Neural cell (in vitro differentiated cells): ENCODE measurements around the gene PGAM2. TPM values are rescaled to one million over a fixed set of nuclear protein-coding genes. Genes with fewer than 3 reads are reported as not detected.

Experiments used
- H2AFZ ChIP-seq: fragments of 200-600, 300-800 bp; sonication (generic), shearing (Covaris generic); 2 replicates; pipeline ENCODE4 v1.6.0; 2014; ENCODE audit warnings: low read depth, mild to moderate bottlenecking, antibody characterized with exemption, low read length, moderate library complexity
- H3F3A ChIP-seq: fragments of 200-600 bp; shearing (Covaris generic); 2 replicates; pipeline ENCODE4 v1.6.1; 2016; ENCODE audit warnings: mild to moderate bottlenecking, moderate library complexity, mixed read lengths, antibody characterized with exemption, low read length; ENCODE audit not compliant: insufficient read depth, poor library complexity, severe bottlenecking
- H3K27ac ChIP-seq: fragments of 200-600, 300-800 bp; sonication (generic), shearing (Covaris generic); 2 replicates; pipeline ENCODE4 v1.5.1; 2014; ENCODE audit warnings: mild to moderate bottlenecking, low read length, moderate library complexity
- H3K27me3 ChIP-seq: fragments of 300-800, 200-600 bp; sonication (generic), shearing (Covaris generic); 2 replicates; pipeline ENCODE4 v1.6.0; 2014; ENCODE audit warnings: mild to moderate bottlenecking, low read depth, low read length, moderate library complexity; ENCODE audit not compliant: insufficient read depth
- H3K36me3 ChIP-seq: fragments of 300-800, 200-600 bp; sonication (generic), shearing (Covaris generic); 2 replicates; pipeline ENCODE4 v1.5.1; 2014; ENCODE audit warnings: mild to moderate bottlenecking, antibody characterized with exemption, low read length, moderate library complexity; ENCODE audit not compliant: insufficient read depth
- H3K4me2 ChIP-seq: fragments of 300-800, 200-600 bp; sonication (generic), shearing (Covaris generic); 2 replicates; pipeline ENCODE4 v1.6.0; 2014; ENCODE audit warnings: mild to moderate bottlenecking, low read length
- H3K4me3 ChIP-seq: fragments of 300-800, 200-600 bp; sonication (generic), shearing (Covaris generic); 2 replicates; pipeline ENCODE4 v1.5.1; 2014; ENCODE audit warnings: mild to moderate bottlenecking, low read length, moderate library complexity
- H3K79me2 ChIP-seq: fragments of 200-600 bp; shearing (Covaris generic); replicated peaks from 2 replicates; pipeline ENCODE4 v1.6.0; 2014; ENCODE audit warnings: mild to moderate bottlenecking, low read length, moderate library complexity; ENCODE audit not compliant: insufficient read depth
- H3K9ac ChIP-seq: fragments of 300-800, 200-600 bp; sonication (generic), shearing (Covaris generic); 2 replicates; pipeline ENCODE4 v1.6.1; 2016; ENCODE audit warnings: mild to moderate bottlenecking, low read length, mixed read lengths
- H3K9me2 ChIP-seq: fragments of 200-600 bp; shearing (Covaris generic); 2 replicates; pipeline ENCODE4 v1.6.1; 2016; ENCODE audit warnings: mild to moderate bottlenecking, low read length, mixed read lengths; ENCODE audit not compliant: insufficient read depth
- H3K9me3 ChIP-seq: fragments of 200-600, 300-800 bp; sonication (generic), shearing (Covaris generic); 2 replicates; pipeline ENCODE4 v1.6.1; 2016; ENCODE audit warnings: mild to moderate bottlenecking, mixed run types, low read length, moderate library complexity, mixed read lengths
- H4K20me1 ChIP-seq: fragments of 200-600 bp; shearing (Covaris generic); 2 replicates; pipeline ENCODE4 v1.6.1; 2016; ENCODE audit warnings: mild to moderate bottlenecking, mixed run types; ENCODE audit not compliant: insufficient read depth
- EP300 ChIP-seq: fragments of 450-650 bp; conservative IDR thresholded peaks from 2 replicates; pipeline ENCODE4 v1.6.1; 2014; ENCODE audit warnings: antibody characterized with exemption, mild to moderate bottlenecking, moderate library complexity; ENCODE audit not compliant: poor library complexity, severe bottlenecking
- EZH2 ChIP-seq: fragments of 200-600, 300-800 bp; shearing (Covaris generic), sonication (generic); IDR thresholded peaks from 2 replicates; pipeline ENCODE4 v1.6.1; 2014; ENCODE audit warnings: antibody characterized with exemption, low read length, borderline replicate concordance, mild to moderate bottlenecking; ENCODE audit not compliant: insufficient read depth, poor library complexity, severe bottlenecking
- MXI1 ChIP-seq: fragments of 450-650 bp; conservative IDR thresholded peaks from 2 replicates; pipeline ENCODE4 v1.6.1; 2014; ENCODE audit warnings: antibody characterized with exemption, mild to moderate bottlenecking; ENCODE audit not compliant: poor library complexity, severe bottlenecking
- POLR2AphosphoS5 ChIP-seq: IDR thresholded peaks from 2 replicates; pipeline ENCODE4 v1.6.1; 2012
- RAD21 ChIP-seq: fragments of 450-650 bp; conservative IDR thresholded peaks from 2 replicates; pipeline ENCODE4 v1.6.1; 2014; ENCODE audit warnings: antibody characterized with exemption, mild to moderate bottlenecking, moderate library complexity
- SMC3 ChIP-seq: fragments of 450-650 bp; conservative IDR thresholded peaks from 2 replicates; pipeline ENCODE4 v1.6.1; 2014; ENCODE audit warnings: antibody characterized with exemption, mild to moderate bottlenecking, moderate library complexity; ENCODE audit not compliant: poor library complexity
- TAF1 ChIP-seq: IDR thresholded peaks from 2 replicates; pipeline ENCODE4 v1.6.1; 2012; ENCODE audit warnings: low read depth
- polyA plus RNA-seq: library from polyadenylated mRNA; depleted of rRNA; stranded (reverse); fragments of >200 nt; gene quantifications from 2 replicates; pipeline ENCODE4 v1.2.3, GENCODE V29; 2014
- TF ChIP-seq, protein P1 (sequence below): fragments of 450-650 bp; IDR thresholded peaks from 2 replicates; pipeline ENCODE4 v1.5.1; 2014; ENCODE audit warnings: antibody characterized with exemption, mild to moderate bottlenecking, moderate library complexity; ENCODE audit not compliant: poor library complexity, severe bottlenecking
- TF ChIP-seq, protein P2 (sequence below): IDR thresholded peaks from 2 replicates; pipeline ENCODE4 v1.6.1; 2012; ENCODE audit warnings: borderline replicate concordance

The PGAM2 gene
- polyA plus RNA-seq, 1 donor from 2014 or later: not detected

DNA sequence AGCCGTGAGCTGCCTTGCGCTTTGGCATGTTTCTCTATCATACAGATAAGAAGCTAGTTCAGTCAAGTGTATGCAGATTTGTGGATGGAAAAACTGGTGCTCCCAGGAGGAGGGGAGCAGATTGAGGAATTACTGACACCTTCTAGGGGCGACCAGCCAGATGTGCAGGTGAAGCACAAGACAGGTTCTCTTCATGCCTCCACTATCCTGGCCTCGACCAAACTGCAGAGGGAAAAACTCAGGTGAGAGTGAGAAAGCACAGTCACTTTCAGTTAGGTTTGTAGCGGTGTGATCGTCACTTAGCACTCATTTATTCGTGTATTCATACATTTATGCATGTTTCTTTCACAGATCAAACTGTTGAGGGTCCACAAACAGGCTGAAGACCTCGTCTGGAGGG lies 21.5 kb downstream of the PGAM2 start:
- H3K36me3 ChIP-seq: no peaks in the 10 kb centered on the region
- peak overlapping the region; percentile 92 for H3K9ac ChIP-seq
- no peaks in the 10 kb centered on the region for H3K9me2 ChIP-seq
- peak overlapping the region; percentile 95 for H3K4me2 ChIP-seq
- H2AFZ ChIP-seq: peak overlapping the region; percentile 99
- no peaks in the 10 kb centered on the region for H3F3A ChIP-seq
- no peaks in the 10 kb centered on the region for H3K9me3 ChIP-seq
- no peaks in the 10 kb centered on the region for H4K20me1 ChIP-seq
- H3K27me3 ChIP-seq: no peaks in the 10 kb centered on the region
- peak overlapping the region; percentile 80 for H3K27ac ChIP-seq
- peaks cover 31% of the 10 kb centered on the region for H3K79me2 ChIP-seq
- H3K4me3 ChIP-seq: peak overlapping the region; percentile 84
- TF ChIP-seq POLR2AphosphoS5: no peak
- TF ChIP-seq TAF1: no peak
- TF ChIP-seq, protein P1, sequence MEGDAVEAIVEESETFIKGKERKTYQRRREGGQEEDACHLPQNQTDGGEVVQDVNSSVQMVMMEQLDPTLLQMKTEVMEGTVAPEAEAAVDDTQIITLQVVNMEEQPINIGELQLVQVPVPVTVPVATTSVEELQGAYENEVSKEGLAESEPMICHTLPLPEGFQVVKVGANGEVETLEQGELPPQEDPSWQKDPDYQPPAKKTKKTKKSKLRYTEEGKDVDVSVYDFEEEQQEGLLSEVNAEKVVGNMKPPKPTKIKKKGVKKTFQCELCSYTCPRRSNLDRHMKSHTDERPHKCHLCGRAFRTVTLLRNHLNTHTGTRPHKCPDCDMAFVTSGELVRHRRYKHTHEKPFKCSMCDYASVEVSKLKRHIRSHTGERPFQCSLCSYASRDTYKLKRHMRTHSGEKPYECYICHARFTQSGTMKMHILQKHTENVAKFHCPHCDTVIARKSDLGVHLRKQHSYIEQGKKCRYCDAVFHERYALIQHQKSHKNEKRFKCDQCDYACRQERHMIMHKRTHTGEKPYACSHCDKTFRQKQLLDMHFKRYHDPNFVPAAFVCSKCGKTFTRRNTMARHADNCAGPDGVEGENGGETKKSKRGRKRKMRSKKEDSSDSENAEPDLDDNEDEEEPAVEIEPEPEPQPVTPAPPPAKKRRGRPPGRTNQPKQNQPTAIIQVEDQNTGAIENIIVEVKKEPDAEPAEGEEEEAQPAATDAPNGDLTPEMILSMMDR: no peak
- TF ChIP-seq EP300: no peak
- TF ChIP-seq EZH2: no peak
- TF ChIP-seq RAD21: no peak
- no peak for TF ChIP-seq MXI1
- TF ChIP-seq, protein P2, sequence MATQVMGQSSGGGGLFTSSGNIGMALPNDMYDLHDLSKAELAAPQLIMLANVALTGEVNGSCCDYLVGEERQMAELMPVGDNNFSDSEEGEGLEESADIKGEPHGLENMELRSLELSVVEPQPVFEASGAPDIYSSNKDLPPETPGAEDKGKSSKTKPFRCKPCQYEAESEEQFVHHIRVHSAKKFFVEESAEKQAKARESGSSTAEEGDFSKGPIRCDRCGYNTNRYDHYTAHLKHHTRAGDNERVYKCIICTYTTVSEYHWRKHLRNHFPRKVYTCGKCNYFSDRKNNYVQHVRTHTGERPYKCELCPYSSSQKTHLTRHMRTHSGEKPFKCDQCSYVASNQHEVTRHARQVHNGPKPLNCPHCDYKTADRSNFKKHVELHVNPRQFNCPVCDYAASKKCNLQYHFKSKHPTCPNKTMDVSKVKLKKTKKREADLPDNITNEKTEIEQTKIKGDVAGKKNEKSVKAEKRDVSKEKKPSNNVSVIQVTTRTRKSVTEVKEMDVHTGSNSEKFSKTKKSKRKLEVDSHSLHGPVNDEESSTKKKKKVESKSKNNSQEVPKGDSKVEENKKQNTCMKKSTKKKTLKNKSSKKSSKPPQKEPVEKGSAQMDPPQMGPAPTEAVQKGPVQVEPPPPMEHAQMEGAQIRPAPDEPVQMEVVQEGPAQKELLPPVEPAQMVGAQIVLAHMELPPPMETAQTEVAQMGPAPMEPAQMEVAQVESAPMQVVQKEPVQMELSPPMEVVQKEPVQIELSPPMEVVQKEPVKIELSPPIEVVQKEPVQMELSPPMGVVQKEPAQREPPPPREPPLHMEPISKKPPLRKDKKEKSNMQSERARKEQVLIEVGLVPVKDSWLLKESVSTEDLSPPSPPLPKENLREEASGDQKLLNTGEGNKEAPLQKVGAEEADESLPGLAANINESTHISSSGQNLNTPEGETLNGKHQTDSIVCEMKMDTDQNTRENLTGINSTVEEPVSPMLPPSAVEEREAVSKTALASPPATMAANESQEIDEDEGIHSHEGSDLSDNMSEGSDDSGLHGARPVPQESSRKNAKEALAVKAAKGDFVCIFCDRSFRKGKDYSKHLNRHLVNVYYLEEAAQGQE: no peak
- no peak for TF ChIP-seq SMC3

DNA sequence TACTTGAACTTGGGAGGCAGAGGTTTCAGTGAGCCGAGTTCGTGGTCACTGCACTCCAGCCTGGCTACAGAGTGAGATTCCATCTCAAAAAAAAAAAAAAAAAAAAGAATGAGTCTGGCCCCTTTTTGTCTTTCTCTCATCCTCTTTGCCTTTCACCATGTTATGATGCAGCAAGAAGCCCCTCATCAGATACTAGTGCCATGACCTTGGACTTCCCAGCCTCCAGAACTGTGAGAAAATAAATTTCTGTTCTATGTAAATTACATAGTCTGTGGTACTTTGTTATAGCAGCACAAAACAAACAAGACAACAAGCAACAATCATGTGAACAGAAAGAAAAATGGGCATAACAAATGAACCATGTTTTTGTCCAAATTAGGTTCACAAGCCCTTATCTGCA lies 23.1 kb downstream of the PGAM2 start:
- Histone ChIP-seq H3K4me2 (no peak overlapping the region), H3K79me2 (peaks cover 27% of the 10 kb centered on the region), H3K9me3 (no peaks in the 10 kb centered on the region), H3F3A (no peaks in the 10 kb centered on the region), H2AFZ (no peak overlapping the region), H3K27me3 (no peaks in the 10 kb centered on the region), H4K20me1 (no peaks in the 10 kb centered on the region), H3K9me2 (no peaks in the 10 kb centered on the region), H3K9ac (no peak overlapping the region), H3K27ac (no peak overlapping the region), H3K36me3 (no peaks in the 10 kb centered on the region), H3K4me3 (no peak overlapping the region)
- TF ChIP-seq, protein P2: no peak
- no peak for TF ChIP-seq TAF1
